HL-60 (cell line): Measurements from ENCODE around the gene WDR70.

ENCODE experiments used
- DNase-seq, 2 experiments: peaks; one replicate each; pipeline ENCODE4 v3.0.0-alpha.2; 2010 to 2020; ENCODE audit warnings: low read depth in 1 of 2, low spot score in 1 of 2
- H3K27ac ChIP-seq: fragments of 250-450 bp; sonication (Bioruptor Pico); replicated peaks from 2 replicates; pipeline ENCODE4 v1.5.1; 2020; ENCODE audit warnings: mild to moderate bottlenecking, moderate library complexity
- H3K27me3 ChIP-seq: fragments of 250-450 bp; sonication (Bioruptor Pico); 2 replicates; pipeline ENCODE4 v1.5.1; 2021; ENCODE audit warnings: mild to moderate bottlenecking, moderate library complexity; ENCODE audit not compliant: insufficient read depth, poor library complexity, severe bottlenecking
- H3K4me3 ChIP-seq: replicated peaks from 2 replicates; pipeline ENCODE4 v1.5.1; 2011; ENCODE audit warnings: mild to moderate bottlenecking, control low read depth, low read length; ENCODE audit not compliant: insufficient read depth
- GABPA ChIP-seq: IDR thresholded peaks from 2 replicates; pipeline ENCODE4 v1.6.1; 2012; ENCODE audit warnings: low read depth
- POLR2AphosphoS5 ChIP-seq: IDR thresholded peaks from 2 replicates; pipeline ENCODE4 v1.6.1; 2012; ENCODE audit warnings: low read depth
- SPI1 ChIP-seq: IDR thresholded peaks from 2 replicates; pipeline ENCODE4 v1.6.1; 2012; ENCODE audit warnings: low read depth, mild to moderate bottlenecking, borderline replicate concordance
- TF ChIP-seq, protein P1 (sequence below): IDR thresholded peaks from one replicate; pipeline ENCODE4 v1.5.1; 2011; ENCODE audit warnings: low read length, control low read depth, inconsistent platforms; ENCODE audit not compliant: insufficient read depth
- TF ChIP-seq, protein P2 (sequence below): IDR thresholded peaks from 2 replicates; pipeline ENCODE4 v1.6.1; 2012; ENCODE audit warnings: low read depth; ENCODE audit not compliant: insufficient replicate concordance

Gene WDR70

DNA sequence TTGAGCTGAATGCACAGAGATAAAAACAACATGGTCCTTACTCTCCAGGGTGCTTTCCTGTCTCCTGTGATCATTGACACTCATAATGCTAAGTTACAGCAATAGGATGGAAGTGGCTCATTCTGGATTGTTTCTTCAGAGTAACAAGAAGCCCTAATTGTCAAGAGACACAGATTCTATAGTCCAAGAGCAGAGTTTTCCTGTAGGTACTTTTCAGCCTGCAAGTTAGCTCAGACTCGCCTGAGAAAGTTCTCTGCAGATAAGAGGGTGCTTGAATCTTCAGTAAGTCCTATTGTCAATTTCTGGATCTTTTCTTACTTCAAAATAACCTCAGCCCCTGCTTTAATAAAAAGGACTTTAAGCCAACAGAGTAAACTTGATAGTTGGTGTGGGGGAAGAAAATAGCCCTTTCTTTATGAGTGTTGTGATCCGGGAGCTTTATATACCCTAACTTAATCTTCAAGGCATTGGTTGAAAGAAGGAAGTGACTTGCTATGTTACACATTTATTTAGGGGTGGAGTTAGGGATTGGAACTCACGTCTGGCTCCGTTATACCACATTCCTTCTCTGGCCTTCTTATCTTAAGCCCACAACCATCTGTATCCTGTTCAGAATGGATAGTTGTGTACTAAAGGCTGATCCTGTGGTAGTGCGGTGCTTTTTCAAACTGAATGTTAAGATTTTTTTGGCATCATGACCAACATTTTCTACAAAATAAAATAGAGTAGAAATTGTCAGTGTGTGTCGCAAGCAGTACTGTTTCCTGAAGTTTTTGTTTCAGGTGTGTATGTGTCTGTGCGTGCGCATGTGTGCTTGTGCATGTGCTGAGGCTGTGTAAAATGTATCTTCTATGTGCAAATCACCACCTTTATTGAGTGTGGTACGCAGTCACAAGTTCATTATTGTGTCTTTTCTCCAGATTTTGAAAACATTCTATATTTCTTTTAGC, 173.9 kb downstream of the WDR70 start:
- peak overlapping the region; percentile 67 for H3K27ac ChIP-seq
- peak in 1 of 2 experiments; percentile 58 for DNase-seq
- H3K27me3 ChIP-seq, result no peaks in the 10 kb centered on the region
- H3K4me3 ChIP-seq, result no peak overlapping the region
- TF ChIP-seq GABPA (no peak), SPI1 (peak; percentile 86), POLR2AphosphoS5 (peak; percentile 88)

DNA sequence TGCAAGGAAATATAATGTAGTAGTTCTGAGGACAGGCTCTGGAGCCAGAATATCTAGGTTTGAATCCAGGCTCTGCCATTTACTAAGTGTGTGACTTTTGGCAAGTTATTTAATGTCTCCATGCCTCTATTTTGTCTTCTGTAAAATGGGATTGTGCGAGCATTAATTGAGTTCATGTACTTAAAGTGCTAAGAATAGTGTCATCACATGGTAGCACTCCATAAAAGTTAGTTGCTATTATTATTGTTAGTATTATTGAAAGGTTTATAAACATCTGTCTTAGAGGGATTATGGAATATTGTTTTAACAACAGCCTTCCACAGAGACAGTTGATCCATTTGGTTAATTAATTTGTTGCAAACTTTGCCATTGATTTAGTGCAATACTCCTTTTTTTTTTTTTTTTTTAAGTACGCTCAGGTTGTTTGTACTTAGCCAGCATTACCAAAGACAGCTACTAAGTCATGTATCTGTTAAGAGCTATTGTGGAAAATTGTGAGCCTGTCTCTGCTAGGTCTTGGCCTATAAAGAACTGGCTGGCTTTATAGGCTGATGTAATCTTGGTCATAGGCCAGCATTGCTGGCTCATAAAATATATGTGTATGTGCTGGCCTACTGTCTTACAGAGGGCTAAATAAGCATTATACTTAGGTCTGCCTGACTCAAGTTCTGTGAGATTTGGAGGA, 174.7 kb downstream of the WDR70 start:
- no peak for DNase-seq
- TF ChIP-seq, protein P1, sequence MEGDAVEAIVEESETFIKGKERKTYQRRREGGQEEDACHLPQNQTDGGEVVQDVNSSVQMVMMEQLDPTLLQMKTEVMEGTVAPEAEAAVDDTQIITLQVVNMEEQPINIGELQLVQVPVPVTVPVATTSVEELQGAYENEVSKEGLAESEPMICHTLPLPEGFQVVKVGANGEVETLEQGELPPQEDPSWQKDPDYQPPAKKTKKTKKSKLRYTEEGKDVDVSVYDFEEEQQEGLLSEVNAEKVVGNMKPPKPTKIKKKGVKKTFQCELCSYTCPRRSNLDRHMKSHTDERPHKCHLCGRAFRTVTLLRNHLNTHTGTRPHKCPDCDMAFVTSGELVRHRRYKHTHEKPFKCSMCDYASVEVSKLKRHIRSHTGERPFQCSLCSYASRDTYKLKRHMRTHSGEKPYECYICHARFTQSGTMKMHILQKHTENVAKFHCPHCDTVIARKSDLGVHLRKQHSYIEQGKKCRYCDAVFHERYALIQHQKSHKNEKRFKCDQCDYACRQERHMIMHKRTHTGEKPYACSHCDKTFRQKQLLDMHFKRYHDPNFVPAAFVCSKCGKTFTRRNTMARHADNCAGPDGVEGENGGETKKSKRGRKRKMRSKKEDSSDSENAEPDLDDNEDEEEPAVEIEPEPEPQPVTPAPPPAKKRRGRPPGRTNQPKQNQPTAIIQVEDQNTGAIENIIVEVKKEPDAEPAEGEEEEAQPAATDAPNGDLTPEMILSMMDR, result no peak
- TF ChIP-seq POLR2AphosphoS5, result no peak
- no peak for TF ChIP-seq GABPA
- TF ChIP-seq SPI1, result no peak
- TF ChIP-seq, protein P2, sequence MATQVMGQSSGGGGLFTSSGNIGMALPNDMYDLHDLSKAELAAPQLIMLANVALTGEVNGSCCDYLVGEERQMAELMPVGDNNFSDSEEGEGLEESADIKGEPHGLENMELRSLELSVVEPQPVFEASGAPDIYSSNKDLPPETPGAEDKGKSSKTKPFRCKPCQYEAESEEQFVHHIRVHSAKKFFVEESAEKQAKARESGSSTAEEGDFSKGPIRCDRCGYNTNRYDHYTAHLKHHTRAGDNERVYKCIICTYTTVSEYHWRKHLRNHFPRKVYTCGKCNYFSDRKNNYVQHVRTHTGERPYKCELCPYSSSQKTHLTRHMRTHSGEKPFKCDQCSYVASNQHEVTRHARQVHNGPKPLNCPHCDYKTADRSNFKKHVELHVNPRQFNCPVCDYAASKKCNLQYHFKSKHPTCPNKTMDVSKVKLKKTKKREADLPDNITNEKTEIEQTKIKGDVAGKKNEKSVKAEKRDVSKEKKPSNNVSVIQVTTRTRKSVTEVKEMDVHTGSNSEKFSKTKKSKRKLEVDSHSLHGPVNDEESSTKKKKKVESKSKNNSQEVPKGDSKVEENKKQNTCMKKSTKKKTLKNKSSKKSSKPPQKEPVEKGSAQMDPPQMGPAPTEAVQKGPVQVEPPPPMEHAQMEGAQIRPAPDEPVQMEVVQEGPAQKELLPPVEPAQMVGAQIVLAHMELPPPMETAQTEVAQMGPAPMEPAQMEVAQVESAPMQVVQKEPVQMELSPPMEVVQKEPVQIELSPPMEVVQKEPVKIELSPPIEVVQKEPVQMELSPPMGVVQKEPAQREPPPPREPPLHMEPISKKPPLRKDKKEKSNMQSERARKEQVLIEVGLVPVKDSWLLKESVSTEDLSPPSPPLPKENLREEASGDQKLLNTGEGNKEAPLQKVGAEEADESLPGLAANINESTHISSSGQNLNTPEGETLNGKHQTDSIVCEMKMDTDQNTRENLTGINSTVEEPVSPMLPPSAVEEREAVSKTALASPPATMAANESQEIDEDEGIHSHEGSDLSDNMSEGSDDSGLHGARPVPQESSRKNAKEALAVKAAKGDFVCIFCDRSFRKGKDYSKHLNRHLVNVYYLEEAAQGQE, result no peak
- Histone ChIP-seq H3K4me3 (no peak overlapping the region), H3K27ac (peak overlapping the region; percentile 67), H3K27me3 (no peaks in the 10 kb centered on the region)

DNA sequence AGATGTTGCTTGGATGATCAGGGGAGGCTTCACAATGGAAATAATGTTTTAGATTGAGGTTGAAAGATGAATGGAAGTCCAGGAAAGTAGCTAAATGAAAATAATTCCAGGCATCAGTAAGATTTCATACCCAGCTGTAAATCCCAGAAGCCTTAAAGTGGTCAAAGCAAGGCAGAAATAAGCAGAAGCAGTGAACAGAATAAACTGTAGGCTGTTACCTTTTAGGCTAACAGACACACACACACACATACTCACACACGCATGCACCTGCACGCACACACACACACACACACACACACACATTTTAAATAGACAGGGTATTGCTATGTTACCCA, 175.3 kb downstream of the WDR70 start:
- no peak for TF ChIP-seq GABPA
- TF ChIP-seq POLR2AphosphoS5, result no peak
- no peak for TF ChIP-seq SPI1
- TF ChIP-seq, protein P1, result no peak
- TF ChIP-seq, protein P2, result no peak

DNA sequence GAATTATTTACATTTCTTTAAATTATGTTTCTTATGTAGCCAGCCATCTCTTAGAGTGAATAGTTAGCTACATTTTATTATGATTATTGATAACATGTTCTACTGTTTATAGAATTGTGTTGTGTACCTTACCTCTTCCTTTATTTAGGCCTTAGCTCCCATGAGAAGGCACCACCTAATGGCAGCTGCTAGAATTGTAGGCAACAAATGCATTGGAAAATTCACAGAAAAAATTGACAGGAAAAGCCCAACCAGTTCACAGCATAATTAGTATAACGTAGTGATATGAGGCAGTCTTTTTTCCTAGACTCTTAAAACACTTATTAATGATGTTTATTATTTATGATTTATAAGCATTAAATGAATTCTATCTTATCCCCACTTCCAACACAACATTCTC, 175.8 kb downstream of the WDR70 start:
- peak in 1 of 2 experiments; percentile 12 for DNase-seq
- H3K4me3 ChIP-seq, result no peak overlapping the region
- TF ChIP-seq SPI1, result no peak
- TF ChIP-seq, protein P1, result peak; percentile 21
- no peak for TF ChIP-seq GABPA
- no peak for TF ChIP-seq POLR2AphosphoS5
- TF ChIP-seq, protein P2, result no peak
- no peak overlapping the region for H3K27ac ChIP-seq
- H3K27me3 ChIP-seq, result no peaks in the 10 kb centered on the region

More for the DNA sequence above, 175.3 kb downstream of the WDR70 start:
- H3K4me3 ChIP-seq, result no peak overlapping the region
- DNase-seq, result no peak
- peak overlapping the region; percentile 15; the same call in 1 of the 2 replicates for H3K27ac ChIP-seq
- no peaks in the 10 kb centered on the region for H3K27me3 ChIP-seq
